22Rv1 (cell line): Measurements from ENCODE around the gene HOXC13.

Source experiments
- H3K27ac ChIP-seq: fragments of 450-650 bp; 2 replicates; pipeline ENCODE4 v1.5.1; 2017
- ZFX ChIP-seq: fragments of 450-650 bp; IDR thresholded peaks from 2 replicates; pipeline ENCODE4 v1.6.1; 2017; ENCODE audit warnings: antibody characterized with exemption, borderline replicate concordance
- TF ChIP-seq, protein P1 (sequence below): fragments of 450-650 bp; IDR thresholded peaks from 2 replicates; pipeline ENCODE4 v1.5.1; 2017; ENCODE audit warnings: mild to moderate bottlenecking

The HOXC13 gene

GRCh38 chr12:53958128-53958527 is 19.5 kb downstream of the HOXC13 start:
- H3K27ac ChIP-seq = no peak overlapping the region
- TF ChIP-seq, protein P1, sequence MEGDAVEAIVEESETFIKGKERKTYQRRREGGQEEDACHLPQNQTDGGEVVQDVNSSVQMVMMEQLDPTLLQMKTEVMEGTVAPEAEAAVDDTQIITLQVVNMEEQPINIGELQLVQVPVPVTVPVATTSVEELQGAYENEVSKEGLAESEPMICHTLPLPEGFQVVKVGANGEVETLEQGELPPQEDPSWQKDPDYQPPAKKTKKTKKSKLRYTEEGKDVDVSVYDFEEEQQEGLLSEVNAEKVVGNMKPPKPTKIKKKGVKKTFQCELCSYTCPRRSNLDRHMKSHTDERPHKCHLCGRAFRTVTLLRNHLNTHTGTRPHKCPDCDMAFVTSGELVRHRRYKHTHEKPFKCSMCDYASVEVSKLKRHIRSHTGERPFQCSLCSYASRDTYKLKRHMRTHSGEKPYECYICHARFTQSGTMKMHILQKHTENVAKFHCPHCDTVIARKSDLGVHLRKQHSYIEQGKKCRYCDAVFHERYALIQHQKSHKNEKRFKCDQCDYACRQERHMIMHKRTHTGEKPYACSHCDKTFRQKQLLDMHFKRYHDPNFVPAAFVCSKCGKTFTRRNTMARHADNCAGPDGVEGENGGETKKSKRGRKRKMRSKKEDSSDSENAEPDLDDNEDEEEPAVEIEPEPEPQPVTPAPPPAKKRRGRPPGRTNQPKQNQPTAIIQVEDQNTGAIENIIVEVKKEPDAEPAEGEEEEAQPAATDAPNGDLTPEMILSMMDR = no peak
- TF ChIP-seq ZFX = no peak

- H3K27ac ChIP-seq = no peak overlapping the region
- TF ChIP-seq, protein P1 = no peak
Observed at GRCh38 chr12:53959314-53959713, 20.7 kb downstream of the HOXC13 start.

- TF ChIP-seq ZFX = no peak
- TF ChIP-seq, protein P1 = no peak
- H3K27ac ChIP-seq = no peak overlapping the region
Observed at GRCh38 chr12:53960187-53961024, 21.8 kb downstream of the HOXC13 start.

DNA sequence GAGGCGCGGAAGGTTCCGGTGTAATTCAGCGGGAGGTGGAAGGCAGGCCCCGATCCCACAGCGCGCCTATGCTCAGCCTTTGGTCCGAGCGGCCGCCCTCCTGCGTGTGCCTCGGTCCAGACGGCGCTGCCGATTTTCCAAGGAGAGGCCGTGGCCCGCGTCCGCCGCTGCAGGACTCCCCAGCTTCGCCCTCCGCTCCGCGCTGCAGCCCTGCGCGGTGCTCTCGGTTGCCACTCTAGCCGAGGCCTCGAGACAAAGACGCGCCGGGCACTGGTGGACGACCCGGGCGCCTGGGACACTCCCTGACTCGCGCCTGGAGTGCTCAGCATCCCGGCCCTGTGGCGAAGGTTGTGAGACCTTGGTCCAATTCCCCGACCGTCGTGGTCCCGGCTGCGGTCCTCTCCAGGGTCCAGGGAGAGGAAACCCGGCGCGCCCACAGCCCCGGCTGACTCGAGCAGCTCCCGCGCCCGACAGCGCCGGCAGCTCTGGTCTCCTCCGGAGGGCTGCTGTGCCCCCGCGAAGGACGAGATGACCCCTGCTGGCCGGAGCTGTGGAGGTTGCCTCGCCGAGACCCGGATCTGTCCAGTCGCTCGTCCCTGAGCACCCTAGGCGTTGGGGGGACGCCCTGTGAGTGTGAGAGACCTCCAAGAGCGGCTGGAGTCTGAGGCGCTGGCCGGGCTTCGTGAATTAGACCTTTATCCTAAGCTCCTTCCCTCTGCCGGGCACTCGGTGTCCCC is 22.6 kb downstream of the HOXC13 start:
- no peak for TF ChIP-seq ZFX
- TF ChIP-seq, protein P1 = no peak

DNA sequence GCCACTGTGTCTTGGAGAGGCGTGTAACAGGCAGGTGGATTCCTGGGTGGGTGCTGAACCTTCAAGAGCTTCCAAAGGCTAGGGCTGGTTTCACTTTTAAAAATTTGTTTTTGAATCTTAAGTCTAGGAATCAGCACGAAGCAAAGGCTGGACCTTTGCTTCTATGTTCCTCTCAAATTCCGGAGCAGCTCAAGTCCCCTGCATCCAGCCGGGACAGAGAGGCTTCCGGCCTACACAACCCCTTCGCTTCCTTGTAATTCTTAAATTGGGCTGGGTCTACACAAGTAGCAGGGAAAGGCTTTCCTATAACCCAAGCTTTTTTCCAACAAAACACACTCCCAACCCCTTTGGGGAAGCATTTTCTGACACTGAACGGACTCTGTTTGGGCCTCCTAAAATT is 24.4 kb downstream of the HOXC13 start:
- no peak overlapping the region for H3K27ac ChIP-seq
- no peak for TF ChIP-seq ZFX
- TF ChIP-seq, protein P1 = no peak

More for the DNA sequence above, 22.6 kb downstream of the HOXC13 start:
- H3K27ac ChIP-seq = no peak overlapping the region

DNA sequence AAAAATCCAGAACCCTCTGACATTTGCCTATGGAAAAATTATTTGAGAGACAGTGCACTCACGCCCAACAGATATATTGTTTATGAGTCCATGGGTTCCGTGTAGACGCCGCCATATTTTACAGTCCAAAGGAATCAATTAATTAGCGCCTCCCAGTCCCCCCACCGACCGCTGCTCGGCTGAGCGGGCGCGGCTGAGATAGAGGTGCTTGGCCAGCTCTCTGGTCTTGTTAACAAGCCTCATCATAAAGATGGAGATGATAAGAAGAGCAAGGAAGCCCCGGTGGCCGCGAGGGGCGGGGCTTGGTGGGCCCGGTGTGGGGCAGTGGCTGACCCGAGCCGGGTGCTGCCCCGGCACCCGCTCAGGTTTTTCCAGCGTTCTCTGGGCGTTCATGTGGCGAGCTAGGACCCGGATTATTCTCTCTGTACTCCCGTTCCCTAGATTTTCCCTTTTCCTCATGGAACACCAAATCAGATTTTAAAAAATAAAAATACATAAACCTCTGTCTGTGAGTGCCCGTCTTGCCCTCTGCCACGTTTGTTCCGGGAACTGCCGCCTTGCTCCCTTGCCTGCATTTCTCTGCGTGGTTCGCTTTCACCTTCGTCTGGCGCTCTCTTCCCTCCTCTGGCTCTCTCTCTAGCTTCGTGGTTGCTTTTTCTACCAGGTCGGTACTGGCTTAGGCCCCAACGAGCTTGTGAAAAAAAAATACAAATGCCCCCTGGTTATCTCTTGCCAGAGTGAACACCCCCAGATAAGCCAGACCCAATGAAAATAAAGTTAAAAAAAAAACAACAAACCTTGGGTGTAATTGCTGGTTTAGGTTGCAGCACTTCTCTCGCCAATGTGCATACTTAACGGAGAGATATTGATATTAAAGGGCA is 25.0 kb downstream of the HOXC13 start:
- TF ChIP-seq ZFX = no peak
- TF ChIP-seq, protein P1 = no peak
- no peak overlapping the region for H3K27ac ChIP-seq
